Uterus (tissue), 4 donors: ENCODE data around the gene EPHB3. TPM values are rescaled to one million over a fixed set of nuclear protein-coding genes. Genes with fewer than 3 reads are reported as not detected.

ENCODE experiments used
- DNase-seq, 2 donors: peaks; one replicate each; pipeline ENCODE4 v3.0.0-alpha.2; 2019 to 2020
- H3K27ac ChIP-seq, 2 donors: fragments of 200-600 bp; sonication (generic); 1 replicate in 1 of 2; 2 replicates in 1 of 2; pipeline ENCODE4 v1.5.1; 2016 to 2018
- H3K27me3 ChIP-seq, 2 donors: fragments of 200-600 bp; sonication (generic); one replicate each; pipeline ENCODE4 v1.5.1; 2018 to 2019; ENCODE audit warnings: control low read depth in 1 of 2
- H3K36me3 ChIP-seq, 2 donors: fragments of 200-600 bp; sonication (generic); one replicate each; pipeline ENCODE4 v1.5.1; 2019; ENCODE audit warnings: control low read depth in 1 of 2
- H3K4me1 ChIP-seq, 2 donors: fragments of 200-600 bp; sonication (generic); one replicate each; pipeline ENCODE4 v1.5.1; 2018 to 2019; ENCODE audit warnings: control low read depth in 1 of 2
- H3K4me3 ChIP-seq, 2 donors: fragments of 200-600 bp; sonication (generic); 1 replicate in 1 of 2; 2 replicates in 1 of 2; pipeline ENCODE4 v1.5.1; 2018 to 2019; ENCODE audit warnings: mild to moderate bottlenecking in 1 of 2
- H3K9me3 ChIP-seq, 2 donors: fragments of 200-600 bp; sonication (generic); one replicate each; pipeline ENCODE4 v1.5.1; 2019; ENCODE audit warnings: control low read depth in 1 of 2
- CTCF ChIP-seq, 4 experiments: fragments of 200-600 bp in 2 of 4; fragments of 450-650 bp in 2 of 4; sonication (generic) in 2 of 4; IDR thresholded peaks; one replicate each; pipeline ENCODE4 v1.5.1; 2016 to 2019; ENCODE audit warnings: antibody characterized with exemption in 4 of 4, mild to moderate bottlenecking in 2 of 4, moderate library complexity in 1 of 4
- POLR2A ChIP-seq, 2 donors: fragments of 450-650 bp; IDR thresholded peaks; one replicate each; pipeline ENCODE4 v1.6.1; 2016; ENCODE audit warnings: antibody characterized with exemption in 2 of 2, mild to moderate bottlenecking in 1 of 2, moderate library complexity in 1 of 2
- intact Hi-C: fragments of 100-400 bp; cut with DNase I; formaldehyde crosslinking; loops from one replicate; pipeline ENCODE4 v1.15.1; 2023; ENCODE audit warnings: low total_unique reads
- total RNA-seq, 4 donors: library from RNA; depleted of rRNA in 3 of 4; stranded (reverse); fragments of >200 nt in 3 of 4; gene quantifications; one replicate each; pipeline versions ENCODE4 v1.1.0 to v1.2.4, GENCODE V29; 2014 to 2023
- donor health status: DM: yes; HTN: yes; CAD: no.

Gene EPHB3
- total RNA-seq, 4 donors from 2014 or later: 2.0 to 70.2 (median 19.7) TPM

- Histone ChIP-seq H3K27ac (peak overlapping the region in 1 of 2 donors; percentile 28), H3K9me3 (no peaks in the 10 kb centered on the region), H3K27me3 (no peaks in the 10 kb centered on the region), H3K4me1 (peaks cover 4 to 12% of the 10 kb centered on the region in 2 donors), H3K36me3 (no peaks in the 10 kb centered on the region), H3K4me3 (no peak overlapping the region)
- intact Hi-C loops: no loop called here
- no peak for DNase-seq
- TF ChIP-seq POLR2A (IDR thresholded peaks at IDR 0.05) (no peak), CTCF (IDR thresholded peaks at IDR 0.05) (no peak)
These were observed 16.0 kb downstream of the EPHB3 start for GRCh38 chr3:184577546-184577945.

- Histone ChIP-seq H3K4me3 (no peak overlapping the region), H3K9me3 (no peaks in the 10 kb centered on the region), H3K27ac (no peak overlapping the region), H3K36me3 (no peaks in the 10 kb centered on the region), H3K4me1 (peaks cover 5 to 13% of the 10 kb centered on the region in 2 donors), H3K27me3 (no peaks in the 10 kb centered on the region)
- intact Hi-C loops: no loop called here
- DNase-seq: no peak
- TF ChIP-seq POLR2A (IDR thresholded peaks at IDR 0.05): no peak
These were observed 16.6 kb downstream of the EPHB3 start for GRCh38 chr3:184578218-184578617.

- no peaks in the 10 kb centered on the region for H3K27me3 ChIP-seq
- peaks cover 5 to 13% of the 10 kb centered on the region in 2 donors for H3K4me1 ChIP-seq
- H3K4me3 ChIP-seq: no peak overlapping the region
- H3K27ac ChIP-seq: no peak overlapping the region
- TF ChIP-seq CTCF (IDR thresholded peaks at IDR 0.05) (no peak), POLR2A (IDR thresholded peaks at IDR 0.05) (no peak)
- H3K9me3 ChIP-seq: no peaks in the 10 kb centered on the region
- no peaks in the 10 kb centered on the region for H3K36me3 ChIP-seq
- DNase-seq: no peak
- intact Hi-C loops: no loop called here
These were observed 17.2 kb downstream of the EPHB3 start for GRCh38 chr3:184578822-184579221.

GRCh38 chr3:184579513-184579912 lies 17.9 kb downstream of the EPHB3 start:
- Histone ChIP-seq H3K4me3 (no peak overlapping the region), H3K4me1 (peaks cover 5 to 13% of the 10 kb centered on the region in 2 donors), H3K27me3 (no peaks in the 10 kb centered on the region), H3K27ac (no peak overlapping the region), H3K36me3 (no peaks in the 10 kb centered on the region), H3K9me3 (no peaks in the 10 kb centered on the region)
- TF ChIP-seq POLR2A (IDR thresholded peaks at IDR 0.05) (no peak), CTCF (IDR thresholded peaks at IDR 0.05) (no peak)
- DNase-seq: no peak
- intact Hi-C loops: no loop called here

GRCh38 chr3:184580376-184580775 lies 18.8 kb downstream of the EPHB3 start:
- intact Hi-C loops: no loop called here
- TF ChIP-seq CTCF (IDR thresholded peaks at IDR 0.05) (no peak), POLR2A (IDR thresholded peaks at IDR 0.05) (no peak)
- Histone ChIP-seq H3K4me3 (no peak overlapping the region), H3K4me1 (peaks cover 5 to 13% of the 10 kb centered on the region in 2 donors), H3K36me3 (no peaks in the 10 kb centered on the region), H3K27ac (no peak overlapping the region), H3K27me3 (no peaks in the 10 kb centered on the region), H3K9me3 (no peaks in the 10 kb centered on the region)
- DNase-seq: no peak

GRCh38 chr3:184581331-184581855 lies 19.8 kb downstream of the EPHB3 start:
- intact Hi-C loops: no loop called here

More at GRCh38 chr3:184581331-184581855, 19.8 kb downstream of the EPHB3 start:
- Histone ChIP-seq H3K4me3 (no peak overlapping the region), H3K9me3 (no peaks in the 10 kb centered on the region), H3K4me1 (peaks cover 5 to 13% of the 10 kb centered on the region in 2 donors), H3K27me3 (no peaks in the 10 kb centered on the region), H3K27ac (peak overlapping the region in 1 of 2 donors; percentile 81), H3K36me3 (no peaks in the 10 kb centered on the region)
- no peak for TF ChIP-seq POLR2A (IDR thresholded peaks at IDR 0.05)
- TF ChIP-seq CTCF (IDR thresholded peaks at IDR 0.05): no peak
- DNase-seq: no peak
